Measurements from ENCODE around the gene CRYL1.

CRYL1 gene

GRCh38 chr13:20567881-20568528 is 42.3 kb upstream of the CRYL1 start:
- no peaks in the 10 kb centered on the region for H3K9me3 ChIP-seq
- peaks cover 12 to 17% of the 10 kb centered on the region in 2 experiments for H3K4me1 ChIP-seq (ENCODE audit: control insufficient read depth in 1 of 2, insufficient read depth in 1 of 2, low read depth in 1 of 2, low read length in 1 of 2)
- H3K4me3 ChIP-seq (ENCODE audit: low read depth in 1 of 2, low read length in 1 of 2) = peak overlapping the region; percentile 66 to 83
- H3K27me3 ChIP-seq = no peaks in the 10 kb centered on the region
- TF ChIP-seq, protein P1, sequence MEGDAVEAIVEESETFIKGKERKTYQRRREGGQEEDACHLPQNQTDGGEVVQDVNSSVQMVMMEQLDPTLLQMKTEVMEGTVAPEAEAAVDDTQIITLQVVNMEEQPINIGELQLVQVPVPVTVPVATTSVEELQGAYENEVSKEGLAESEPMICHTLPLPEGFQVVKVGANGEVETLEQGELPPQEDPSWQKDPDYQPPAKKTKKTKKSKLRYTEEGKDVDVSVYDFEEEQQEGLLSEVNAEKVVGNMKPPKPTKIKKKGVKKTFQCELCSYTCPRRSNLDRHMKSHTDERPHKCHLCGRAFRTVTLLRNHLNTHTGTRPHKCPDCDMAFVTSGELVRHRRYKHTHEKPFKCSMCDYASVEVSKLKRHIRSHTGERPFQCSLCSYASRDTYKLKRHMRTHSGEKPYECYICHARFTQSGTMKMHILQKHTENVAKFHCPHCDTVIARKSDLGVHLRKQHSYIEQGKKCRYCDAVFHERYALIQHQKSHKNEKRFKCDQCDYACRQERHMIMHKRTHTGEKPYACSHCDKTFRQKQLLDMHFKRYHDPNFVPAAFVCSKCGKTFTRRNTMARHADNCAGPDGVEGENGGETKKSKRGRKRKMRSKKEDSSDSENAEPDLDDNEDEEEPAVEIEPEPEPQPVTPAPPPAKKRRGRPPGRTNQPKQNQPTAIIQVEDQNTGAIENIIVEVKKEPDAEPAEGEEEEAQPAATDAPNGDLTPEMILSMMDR (IDR thresholded peaks at IDR 0.05) = no peak
- no peaks in the 10 kb centered on the region for H3K36me3 ChIP-seq
- H3K27ac ChIP-seq = peak overlapping the region; percentile 89

GRCh38 chr13:20566898-20567874 is 41.5 kb upstream of the CRYL1 start, which contains the start of gene IFT88:
Gene IFT88, plus strand, starts transcription at chr13:20567157. Its CDS starts 7,229 bp downstream, at chr13:20574386.
- Histone ChIP-seq H3K27ac (peak within 1 kb of the TSS; percentile 89), H3K27me3 (no peaks in the 10 kb centered on the region), H3K4me1 (ENCODE audit: control insufficient read depth in 1 of 2, insufficient read depth in 1 of 2, low read depth in 1 of 2, low read length in 1 of 2) (peaks cover 12 to 17% of the 10 kb centered on the region in 2 experiments), H3K9me3 (no peaks in the 10 kb centered on the region), H3K36me3 (no peaks in the 10 kb centered on the region), H3K4me3 (ENCODE audit: low read depth in 1 of 2, low read length in 1 of 2) (peak within 1 kb of the TSS; percentile 66 to 83)
- TF ChIP-seq, protein P1 (IDR thresholded peaks at IDR 0.05) = no peak

DNA sequence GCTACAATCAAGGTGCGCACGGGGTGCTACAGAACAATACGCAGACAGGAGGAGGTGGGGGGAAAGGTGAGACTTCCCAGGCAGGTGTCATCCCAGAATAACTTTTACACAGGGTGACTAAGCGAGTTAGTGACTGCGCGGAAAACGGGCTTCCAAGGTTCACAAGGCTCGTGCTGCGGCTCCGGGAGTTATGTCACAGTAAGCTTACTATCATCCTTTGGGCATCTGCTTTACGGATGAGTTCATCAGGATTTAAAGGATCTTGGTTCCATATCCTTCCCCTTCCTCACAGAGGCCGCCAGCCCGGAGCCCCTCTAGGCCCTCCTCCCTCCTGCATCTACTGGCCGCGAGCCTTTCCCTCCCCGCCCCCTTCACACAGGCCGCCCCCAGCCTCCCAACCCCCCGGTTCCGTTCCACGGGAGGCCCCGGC is 40.8 kb upstream of the CRYL1 start:
- H3K9me3 ChIP-seq = no peaks in the 10 kb centered on the region
- TF ChIP-seq, protein P1 (IDR thresholded peaks at IDR 0.05) = no peak
- peak overlapping the region; percentile 66 to 83 for H3K4me3 ChIP-seq (ENCODE audit: low read depth in 1 of 2, low read length in 1 of 2)
- H3K27me3 ChIP-seq = no peaks in the 10 kb centered on the region
- no peaks in the 10 kb centered on the region for H3K36me3 ChIP-seq
- peak overlapping the region; percentile 89 for H3K27ac ChIP-seq
- peaks cover 12 to 17% of the 10 kb centered on the region in 2 experiments for H3K4me1 ChIP-seq (ENCODE audit: control insufficient read depth in 1 of 2, insufficient read depth in 1 of 2, low read depth in 1 of 2, low read length in 1 of 2)

DNA sequence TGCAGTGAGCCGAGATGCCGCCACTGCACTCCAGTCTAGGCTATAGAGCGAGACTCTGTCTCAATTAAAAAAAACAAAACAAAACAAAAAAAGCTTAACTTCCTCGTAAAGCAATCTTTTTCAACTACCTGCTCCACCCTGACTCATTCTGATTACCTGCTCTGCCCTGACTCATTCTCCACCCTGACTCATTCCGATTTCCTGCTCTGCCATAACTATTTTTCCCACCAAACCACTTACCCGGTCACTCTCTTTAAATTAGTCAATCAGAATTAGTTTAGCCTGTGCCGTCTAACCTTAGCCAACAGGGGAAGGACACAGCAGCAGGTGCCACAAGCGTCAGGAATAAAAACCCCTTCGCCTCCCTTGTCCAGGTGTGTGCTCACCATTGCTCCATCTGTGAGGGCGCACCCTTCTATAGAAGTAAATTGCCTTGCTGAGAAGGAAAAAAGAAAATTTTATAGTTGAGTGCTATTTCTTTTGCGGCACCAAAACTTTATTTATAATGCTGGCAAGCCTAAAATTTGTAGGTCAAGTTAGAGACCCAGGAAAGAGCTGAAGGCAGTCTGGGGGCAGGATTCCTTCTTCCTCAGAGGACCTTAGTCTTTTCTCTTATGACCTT is 39.6 kb upstream of the CRYL1 start:
- Histone ChIP-seq H3K36me3 (no peaks in the 10 kb centered on the region), H3K9me3 (no peaks in the 10 kb centered on the region), H3K4me3 (ENCODE audit: low read depth in 1 of 2, low read length in 1 of 2) (no peak overlapping the region), H3K4me1 (ENCODE audit: control insufficient read depth in 1 of 2, insufficient read depth in 1 of 2, low read depth in 1 of 2, low read length in 1 of 2) (peaks cover 12 to 13% of the 10 kb centered on the region in 2 experiments), H3K27me3 (no peaks in the 10 kb centered on the region), H3K27ac (no peak overlapping the region)
- TF ChIP-seq, protein P1 (IDR thresholded peaks at IDR 0.05) = no peak

DNA sequence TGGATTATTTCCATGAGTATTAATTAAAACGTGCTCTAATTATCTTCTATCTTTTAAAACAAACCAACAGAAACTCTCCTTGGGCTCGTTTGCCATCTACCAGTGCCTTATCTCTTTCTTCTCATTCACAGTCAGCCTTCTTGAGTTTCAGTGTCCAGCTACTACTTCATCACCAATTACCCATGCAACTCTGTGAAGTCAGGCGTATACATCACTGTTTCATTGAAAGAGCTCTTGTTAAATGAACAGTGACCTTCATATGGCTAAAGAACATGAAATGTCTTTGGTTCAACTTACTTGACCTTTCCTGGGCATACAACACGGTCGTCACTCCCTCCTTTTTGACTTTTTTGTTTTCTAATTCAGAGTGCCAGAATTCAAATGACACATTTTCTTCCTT is 36.1 kb upstream of the CRYL1 start:
- Histone ChIP-seq H3K36me3 (no peaks in the 10 kb centered on the region), H3K27me3 (no peaks in the 10 kb centered on the region), H3K4me3 (ENCODE audit: low read depth in 1 of 2, low read length in 1 of 2) (no peak overlapping the region), H3K9me3 (no peaks in the 10 kb centered on the region), H3K4me1 (ENCODE audit: control insufficient read depth in 1 of 2, insufficient read depth in 1 of 2, low read depth in 1 of 2, low read length in 1 of 2) (peaks cover 4% of the 10 kb centered on the region in 2 experiments), H3K27ac (no peak overlapping the region)
- TF ChIP-seq, protein P1 (IDR thresholded peaks at IDR 0.05) = no peak

Measured in neutrophil (primary cell).